ENCODE data around the gene PPM1B. TPM values are rescaled to one million over a fixed set of nuclear protein-coding genes. Genes with fewer than 3 reads are reported as not detected.
"Not testable (repeated sequence)": the region's sequence is repeated elsewhere in the genome, so short reads cannot be mapped to it uniquely, and the experiment has no call there.

Gene PPM1B
- total RNA-seq, 4 donors from 2014 or later: 35.1 to 72.6 (median 61.5) TPM

DNA sequence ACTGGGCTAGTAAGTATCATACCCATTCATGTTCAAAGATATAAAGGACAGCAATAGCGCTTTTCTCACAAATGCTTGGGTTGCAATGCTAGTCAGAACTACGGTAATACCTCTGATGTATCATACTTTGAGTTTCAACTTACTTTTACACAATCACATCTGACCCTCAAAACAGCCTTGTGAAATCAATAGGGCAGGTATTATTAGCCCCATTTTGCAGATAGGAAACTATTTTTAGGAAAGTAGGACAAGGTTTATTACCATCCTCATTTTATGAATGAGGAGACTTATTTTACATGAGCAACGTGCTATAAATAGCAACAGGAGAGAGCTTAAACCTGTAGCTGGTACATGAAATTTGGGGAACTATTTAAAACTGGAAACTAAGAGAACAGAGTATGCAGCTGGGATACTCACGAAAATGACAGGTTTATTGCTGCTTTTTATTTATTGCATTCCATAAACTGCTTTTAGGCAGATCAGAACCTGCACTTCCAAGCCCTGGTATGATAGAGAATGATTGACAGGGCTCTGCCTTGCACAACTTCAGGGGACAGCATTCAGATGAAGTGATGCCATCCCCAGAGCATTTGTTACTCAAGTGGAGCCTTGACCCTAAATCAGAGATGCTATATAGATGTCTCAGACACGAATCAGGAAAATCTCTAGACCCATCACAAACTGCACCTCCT, 42.4 kb upstream of the PPM1B start:
- 55 to 57% methylated on average over 5 of the region's 5 CpGs for WGBS, 2 donors
- no peak overlapping the region for H3K4me3 ChIP-seq

DNA sequence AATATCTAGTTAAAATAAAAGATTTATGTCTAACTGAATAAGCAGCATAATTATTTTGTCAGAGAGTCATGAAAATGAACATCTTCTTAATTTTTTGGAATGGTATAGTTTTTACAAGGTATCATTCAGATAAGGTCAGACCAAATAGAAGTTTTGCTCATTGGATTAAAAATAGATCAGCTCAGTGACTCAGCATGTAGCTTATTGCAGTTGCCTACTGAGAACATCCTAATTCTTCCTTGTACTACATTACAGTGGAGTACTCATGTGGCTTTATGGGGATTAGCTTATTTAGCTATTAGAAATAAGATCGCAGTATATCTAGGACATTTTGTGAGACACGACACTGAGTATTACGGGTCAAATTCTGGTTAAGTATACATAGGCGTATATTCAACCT, 38.2 kb upstream of the PPM1B start:
- no peaks in the 10 kb centered on the region for H3K27me3 ChIP-seq
- no peaks in the 10 kb centered on the region for H3K9me3 ChIP-seq
- no peak overlapping the region for H3K4me3 ChIP-seq
- H3K4me1 ChIP-seq: no peaks in the 10 kb centered on the region
- no peaks in the 10 kb centered on the region for H3K36me3 ChIP-seq
- no peak for TF ChIP-seq POLR2A (IDR thresholded peaks at IDR 0.05)
- TF ChIP-seq EP300 (IDR thresholded peaks at IDR 0.05): no peak
- TF ChIP-seq, protein P1, sequence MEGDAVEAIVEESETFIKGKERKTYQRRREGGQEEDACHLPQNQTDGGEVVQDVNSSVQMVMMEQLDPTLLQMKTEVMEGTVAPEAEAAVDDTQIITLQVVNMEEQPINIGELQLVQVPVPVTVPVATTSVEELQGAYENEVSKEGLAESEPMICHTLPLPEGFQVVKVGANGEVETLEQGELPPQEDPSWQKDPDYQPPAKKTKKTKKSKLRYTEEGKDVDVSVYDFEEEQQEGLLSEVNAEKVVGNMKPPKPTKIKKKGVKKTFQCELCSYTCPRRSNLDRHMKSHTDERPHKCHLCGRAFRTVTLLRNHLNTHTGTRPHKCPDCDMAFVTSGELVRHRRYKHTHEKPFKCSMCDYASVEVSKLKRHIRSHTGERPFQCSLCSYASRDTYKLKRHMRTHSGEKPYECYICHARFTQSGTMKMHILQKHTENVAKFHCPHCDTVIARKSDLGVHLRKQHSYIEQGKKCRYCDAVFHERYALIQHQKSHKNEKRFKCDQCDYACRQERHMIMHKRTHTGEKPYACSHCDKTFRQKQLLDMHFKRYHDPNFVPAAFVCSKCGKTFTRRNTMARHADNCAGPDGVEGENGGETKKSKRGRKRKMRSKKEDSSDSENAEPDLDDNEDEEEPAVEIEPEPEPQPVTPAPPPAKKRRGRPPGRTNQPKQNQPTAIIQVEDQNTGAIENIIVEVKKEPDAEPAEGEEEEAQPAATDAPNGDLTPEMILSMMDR (IDR thresholded peaks at IDR 0.05): no peak
- DNase-seq (ENCODE audit: low spot score in 2 of 2): no peak
- 90 to 94% methylated on average over 4 of the region's 4 CpGs for WGBS, 2 donors
- H3K27ac ChIP-seq: no peak overlapping the region

More for the DNA sequence above, 42.4 kb upstream of the PPM1B start:
- Histone ChIP-seq H3K27ac (no peak overlapping the region), H3K4me1 (no peaks in the 10 kb centered on the region), H3K27me3 (no peaks in the 10 kb centered on the region), H3K36me3 (no peaks in the 10 kb centered on the region), H3K9me3 (no peaks in the 10 kb centered on the region)
- TF ChIP-seq, protein P1 (IDR thresholded peaks at IDR 0.05): no peak
- no peak for TF ChIP-seq POLR2A (IDR thresholded peaks at IDR 0.05)
- no peak for TF ChIP-seq EP300 (IDR thresholded peaks at IDR 0.05)
- no peak for DNase-seq (ENCODE audit: low spot score in 2 of 2)

DNA sequence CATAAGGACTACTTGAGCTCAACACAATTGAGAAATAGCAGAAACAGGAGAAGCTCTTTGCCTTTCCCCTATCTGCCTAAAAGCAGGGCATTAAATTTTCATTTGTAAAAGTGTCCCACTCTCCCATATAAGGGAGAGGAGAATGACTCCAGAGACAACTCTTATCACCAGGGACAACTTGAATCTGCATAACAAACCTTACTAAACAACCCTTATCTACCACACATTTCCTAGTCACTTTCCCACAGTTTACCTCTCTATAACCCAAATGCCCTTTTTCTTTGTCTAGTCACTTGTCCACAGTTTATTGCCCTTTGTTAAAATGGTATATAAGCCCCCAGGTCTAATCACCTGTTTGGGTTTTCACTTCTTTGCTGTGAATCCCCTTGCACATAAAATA, 37.5 kb upstream of the PPM1B start:
- no peak for DNase-seq (ENCODE audit: low spot score in 2 of 2)
- Histone ChIP-seq H3K9me3 (no peaks in the 10 kb centered on the region), H3K27ac (no peak overlapping the region), H3K4me1 (no peaks in the 10 kb centered on the region), H3K36me3 (no peaks in the 10 kb centered on the region), H3K4me3 (no peak overlapping the region), H3K27me3 (no peaks in the 10 kb centered on the region)
- TF ChIP-seq, protein P1 (IDR thresholded peaks at IDR 0.05): no peak
- TF ChIP-seq EP300 (IDR thresholded peaks at IDR 0.05) (no peak), POLR2A (IDR thresholded peaks at IDR 0.05) (no peak)

DNA sequence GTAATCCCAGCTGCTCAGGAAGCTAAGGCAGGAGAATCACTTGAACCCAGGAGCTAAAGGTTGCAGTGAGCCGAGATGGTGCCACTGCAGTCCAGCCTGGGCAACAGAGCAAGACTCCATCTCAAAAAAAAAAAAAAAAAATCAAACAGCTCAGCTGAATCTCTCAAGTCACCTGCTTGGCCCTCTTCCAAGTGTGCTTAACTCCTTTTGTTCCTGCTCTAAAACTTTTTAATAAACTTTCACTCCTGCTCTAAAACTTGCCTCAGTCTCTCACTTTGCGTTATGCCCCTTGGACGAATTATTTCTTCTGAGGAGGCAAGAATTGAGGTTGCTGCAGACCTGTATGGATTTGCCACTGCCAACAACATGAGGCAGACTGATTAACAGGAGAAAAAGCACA, 35.1 kb upstream of the PPM1B start:
- 86 to 91% methylated on average over 3 of the region's 3 CpGs for WGBS, 2 donors
- not testable (repeated sequence) for DNase-seq (ENCODE audit: low spot score in 2 of 2); H3K36me3 ChIP-seq; H3K4me1 ChIP-seq; H3K4me3 ChIP-seq; H3K9me3 ChIP-seq; H3K27me3 ChIP-seq; H3K27ac ChIP-seq

DNA sequence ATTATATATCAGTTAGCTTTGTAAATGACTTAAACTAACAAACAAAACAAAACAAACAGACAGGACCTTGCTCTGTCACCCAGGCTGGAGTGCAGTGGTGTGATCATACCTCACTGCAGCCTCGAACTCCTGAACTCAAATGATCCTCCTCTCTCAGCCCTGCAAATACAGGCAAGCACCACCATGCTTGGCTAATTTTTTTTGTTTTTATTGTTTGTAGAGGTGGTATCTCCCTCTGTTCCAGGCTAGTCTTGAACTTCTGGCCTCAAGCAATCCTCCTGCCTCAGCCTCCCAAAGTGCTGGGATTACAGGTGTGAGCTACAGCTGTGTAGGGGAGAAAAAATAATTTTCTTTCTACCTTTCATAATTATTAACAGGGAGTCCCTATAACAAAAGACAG, 33.8 kb upstream of the PPM1B start:
- H3K27ac ChIP-seq: no peak overlapping the region
- no peak for TF ChIP-seq POLR2A (IDR thresholded peaks at IDR 0.05)
- TF ChIP-seq, protein P1 (IDR thresholded peaks at IDR 0.05): no peak
- no peak for TF ChIP-seq EP300 (IDR thresholded peaks at IDR 0.05)
- no peak overlapping the region for H3K4me3 ChIP-seq
- no peaks in the 10 kb centered on the region for H3K27me3 ChIP-seq
- H3K4me1 ChIP-seq: no peaks in the 10 kb centered on the region
- WGBS, 2 donors: 85 to 100% methylated on average over 1 of the region's 1 CpG
- H3K36me3 ChIP-seq: no peaks in the 10 kb centered on the region
- H3K9me3 ChIP-seq: no peaks in the 10 kb centered on the region
- DNase-seq (ENCODE audit: low spot score in 2 of 2): no peak

DNA sequence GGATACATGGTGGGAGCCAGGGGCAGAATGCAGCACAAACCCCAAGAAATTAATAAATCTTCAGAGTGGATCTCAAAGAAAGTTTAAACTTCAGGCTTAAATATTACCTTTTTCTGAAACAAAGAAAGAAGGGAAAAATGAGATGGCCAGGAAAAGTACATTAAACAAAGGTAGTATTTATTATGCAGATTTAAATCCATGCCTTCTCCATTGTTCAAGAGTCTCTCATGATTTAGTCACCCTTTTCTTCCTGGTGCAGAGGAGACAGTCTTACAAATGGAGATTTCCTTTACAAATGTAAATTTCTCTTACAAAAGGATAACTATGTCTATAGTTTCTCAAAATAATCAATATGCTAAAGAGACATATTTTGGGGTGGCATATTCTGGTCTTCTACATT, 33.4 kb upstream of the PPM1B start:
- TF ChIP-seq EP300 (IDR thresholded peaks at IDR 0.05) (no peak), POLR2A (IDR thresholded peaks at IDR 0.05) (no peak)
- TF ChIP-seq, protein P1 (IDR thresholded peaks at IDR 0.05): no peak
- Histone ChIP-seq H3K4me1 (no peaks in the 10 kb centered on the region), H3K9me3 (no peaks in the 10 kb centered on the region), H3K27ac (no peak overlapping the region), H3K36me3 (no peaks in the 10 kb centered on the region), H3K4me3 (no peak overlapping the region), H3K27me3 (no peaks in the 10 kb centered on the region)
- no peak for DNase-seq (ENCODE audit: low spot score in 2 of 2)
